K562 (cell line): Measurements from ENCODE around the gene ECM1. TPM values are rescaled to one million over a fixed set of nuclear protein-coding genes. Genes with fewer than 3 reads are reported as not detected.
A peak's percentile ranks its signal among the peaks of the same experiment; 100 is the strongest.

Experiments
- CEBPB ChIP-seq: fragments of 450-650 bp; IDR thresholded peaks from 2 replicates; pipeline ENCODE4 v1.6.1; 2016; ENCODE audit warnings: missing genetic modification characterization, missing compliant biosample characterization
- HNRNPK ChIP-seq: fragments of 200-400 bp; formaldehyde crosslinking; IDR thresholded peaks from one replicate; pipeline ENCODE4 v1.6.1; 2018; ENCODE audit warnings: mild to moderate bottlenecking, low read depth, low read length; ENCODE audit not compliant: poor library complexity, severe bottlenecking
- MED1 ChIP-seq: sonication (generic); formaldehyde crosslinking; IDR thresholded peaks from 2 replicates; pipeline ENCODE4 v1.8.1; 2023; ENCODE audit warnings: missing genetic modification reagents, borderline replicate concordance
- NELFE ChIP-seq: IDR thresholded peaks from 2 replicates; pipeline ENCODE4 v1.6.1; 2011; ENCODE audit warnings: mild to moderate bottlenecking; ENCODE audit not compliant: insufficient read depth, insufficient read length
- NR2C1 ChIP-seq, 2 experiments: fragments of 450-650 bp; IDR thresholded peaks; 2 replicates each; pipeline ENCODE4 v1.6.1; 2017; ENCODE audit warnings: mild to moderate bottlenecking in 2 of 2, antibody characterized with exemption in 1 of 2, inconsistent platforms in 1 of 2, missing compliant biosample characterization in 1 of 2, missing genetic modification characterization in 1 of 2
- SMARCB1 ChIP-seq: IDR thresholded peaks from 2 replicates; pipeline ENCODE4 v1.6.1; 2011; ENCODE audit warnings: improper control_type of control experiment, low read depth; ENCODE audit not compliant: insufficient read length
- TCF7L2 ChIP-seq: fragments of 150-350 bp; IDR thresholded peaks from 2 replicates; pipeline ENCODE4 v1.6.1; 2016; ENCODE audit warnings: low read depth, mild to moderate bottlenecking, low read length, moderate library complexity
- TRIM28 ChIP-seq: fragments of 450-650 bp; IDR thresholded peaks from 2 replicates; pipeline ENCODE4 v1.6.1; 2017
- YY1 ChIP-seq, 3 experiments: IDR thresholded peaks; 2 replicates each; pipeline ENCODE4 v1.6.1; 2011; ENCODE audit warnings: low read length in 2 of 3, mild to moderate bottlenecking in 2 of 3, moderate library complexity in 2 of 3, borderline replicate concordance in 1 of 3, control low read depth in 1 of 3, low read depth in 1 of 3; ENCODE audit not compliant: insufficient read depth in 3 of 3, insufficient replicate concordance in 2 of 3, control insufficient read depth in 1 of 3, insufficient read length in 1 of 3; ENCODE audit errors: extremely low read depth in 1 of 3
- ZBTB17 ChIP-seq: fragments of 450-650 bp; formaldehyde crosslinking; IDR thresholded peaks from 2 replicates; pipeline ENCODE4 v1.4.0; 2020; ENCODE audit warnings: mild to moderate bottlenecking
- ZBTB8A ChIP-seq: fragments of 450-650 bp; IDR thresholded peaks from 2 replicates; pipeline ENCODE4 v1.6.1; 2018; ENCODE audit warnings: mild to moderate bottlenecking, moderate library complexity; ENCODE audit not compliant: partially characterized antibody
- ZNF282 ChIP-seq: sonication (generic); formaldehyde crosslinking; IDR thresholded peaks from 2 replicates; pipeline ENCODE4 v1.8.1; 2023; ENCODE audit warnings: missing genetic modification reagents
- polyA plus RNA-seq, 8 experiments: library from polyadenylated mRNA; depleted of rRNA in 4 of 8; stranded (reverse) in 5 of 8; unstranded in 3 of 8; fragments of >200 nt; fragmentation: Nextera tagmentation in 2 of 8; fragmentation: Illumina TruSeq in 1 of 8; extraction: Ambion mirVana in 2 of 8; extraction: Trizol in 1 of 8; gene quantifications; 2 replicates each; pipeline versions ENCODE4 v1.2.1 to v1.2.3, GENCODE V29; 2011 to 2014; ENCODE audit warnings: inconsistent platforms in 1 of 8, missing spikeins in 1 of 8
- total RNA-seq, 7 experiments: library from RNA; depleted of rRNA in 6 of 7; stranded (reverse); fragments of >200 nt in 6 of 7; fragmentation: Illumina TruSeq in 2 of 7; extraction: Trizol in 2 of 7; gene quantifications; 2 replicates each; pipeline versions ENCODE4 v1.2.1 to v1.2.3, GENCODE V29; 2011 to 2021; ENCODE audit warnings: low replicate concordance in 1 of 7
- TF ChIP-seq, protein P1 (sequence below): fragments of 450-650 bp; formaldehyde crosslinking; IDR thresholded peaks from 2 replicates; pipeline ENCODE4 v1.4.0; 2020; ENCODE audit warnings: mild to moderate bottlenecking, mixed read lengths
- TF ChIP-seq, protein P2 (sequence below): fragments of 450-650 bp; IDR thresholded peaks from 2 replicates; pipeline ENCODE4 v1.6.1; 2017; ENCODE audit warnings: antibody characterized with exemption, mild to moderate bottlenecking
- TF ChIP-seq, protein P3 (sequence below): fragments of 250-450 bp; sonication (Bioruptor Pico); IDR thresholded peaks from 2 replicates; pipeline ENCODE4 v1.5.0; 2021; ENCODE audit warnings: mild to moderate bottlenecking, moderate library complexity
- TF ChIP-seq, protein P4 (sequence below): fragments of 250-450 bp; sonication (Bioruptor Pico); IDR thresholded peaks from 2 replicates; pipeline ENCODE4 v1.4.0; 2020

The ECM1 gene
- total and polyA plus RNA-seq, 9 of the 15 experiments (the other 6 are each of a cell fraction or from before 2014, with no cell fraction given): 6.6 to 52.2 (median 12.8) TPM

DNA sequence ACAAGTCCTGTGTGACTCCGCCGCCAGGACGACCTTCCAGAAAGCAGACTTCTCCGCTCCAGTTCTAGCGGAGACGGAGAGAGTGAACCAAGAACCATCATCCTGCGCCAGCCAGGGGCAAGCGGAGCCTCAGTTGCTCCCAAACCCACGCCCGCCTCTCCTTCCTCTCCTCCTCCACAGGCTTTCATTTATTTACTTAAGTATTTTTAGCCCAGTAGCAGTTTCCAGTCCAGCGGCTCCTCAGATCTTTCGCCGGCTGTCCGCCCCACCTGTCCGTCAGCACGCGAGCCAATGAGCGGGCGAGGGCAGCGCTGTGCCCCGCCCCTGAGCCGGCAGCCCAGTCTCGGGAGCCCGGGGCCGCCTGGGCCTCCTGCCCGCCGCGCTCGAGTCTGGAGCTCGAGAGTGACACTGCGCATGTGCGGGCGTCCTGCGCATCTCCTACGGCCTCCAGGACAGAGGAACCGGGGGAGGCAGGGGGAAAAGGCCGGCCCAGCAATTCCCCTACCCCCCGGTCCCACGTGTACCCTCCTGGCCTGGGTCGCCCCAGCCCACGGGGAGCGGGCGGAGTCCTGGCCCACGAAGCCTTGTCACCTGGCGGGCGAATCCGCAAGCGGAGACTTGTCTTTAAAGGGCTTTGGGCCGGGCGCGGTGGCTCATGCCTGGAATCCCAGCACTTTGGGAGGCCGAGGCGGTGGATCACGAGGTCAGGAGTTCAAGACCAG is 7.6 kb downstream of the ECM1 start, which contains the start of gene FALEC (continued):
- TF ChIP-seq, protein P1, sequence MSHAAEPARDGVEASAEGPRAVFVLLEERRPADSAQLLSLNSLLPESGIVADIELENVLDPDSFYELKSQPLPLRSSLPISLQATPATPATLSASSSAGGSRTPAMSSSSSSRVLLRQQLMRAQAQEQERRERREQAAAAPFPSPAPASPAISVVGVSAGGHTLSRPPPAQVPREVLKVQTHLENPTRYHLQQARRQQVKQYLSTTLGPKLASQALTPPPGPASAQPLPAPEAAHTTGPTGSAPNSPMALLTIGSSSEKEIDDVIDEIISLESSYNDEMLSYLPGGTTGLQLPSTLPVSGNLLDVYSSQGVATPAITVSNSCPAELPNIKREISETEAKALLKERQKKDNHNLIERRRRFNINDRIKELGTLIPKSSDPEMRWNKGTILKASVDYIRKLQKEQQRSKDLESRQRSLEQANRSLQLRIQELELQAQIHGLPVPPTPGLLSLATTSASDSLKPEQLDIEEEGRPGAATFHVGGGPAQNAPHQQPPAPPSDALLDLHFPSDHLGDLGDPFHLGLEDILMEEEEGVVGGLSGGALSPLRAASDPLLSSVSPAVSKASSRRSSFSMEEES (CRISPR knock-in tag): peak; percentile 57
- TF ChIP-seq NR2C1 (IDR thresholded peaks at IDR 0.05): no peak
- no peak for TF ChIP-seq NR2C1 (tag; IDR thresholded peaks at IDR 0.05)
- peak; percentile 84 for TF ChIP-seq TCF7L2
- TF ChIP-seq SMARCB1: no peak
- TF ChIP-seq ZBTB8A: no peak
- no peak for TF ChIP-seq TRIM28
- TF ChIP-seq, protein P2, sequence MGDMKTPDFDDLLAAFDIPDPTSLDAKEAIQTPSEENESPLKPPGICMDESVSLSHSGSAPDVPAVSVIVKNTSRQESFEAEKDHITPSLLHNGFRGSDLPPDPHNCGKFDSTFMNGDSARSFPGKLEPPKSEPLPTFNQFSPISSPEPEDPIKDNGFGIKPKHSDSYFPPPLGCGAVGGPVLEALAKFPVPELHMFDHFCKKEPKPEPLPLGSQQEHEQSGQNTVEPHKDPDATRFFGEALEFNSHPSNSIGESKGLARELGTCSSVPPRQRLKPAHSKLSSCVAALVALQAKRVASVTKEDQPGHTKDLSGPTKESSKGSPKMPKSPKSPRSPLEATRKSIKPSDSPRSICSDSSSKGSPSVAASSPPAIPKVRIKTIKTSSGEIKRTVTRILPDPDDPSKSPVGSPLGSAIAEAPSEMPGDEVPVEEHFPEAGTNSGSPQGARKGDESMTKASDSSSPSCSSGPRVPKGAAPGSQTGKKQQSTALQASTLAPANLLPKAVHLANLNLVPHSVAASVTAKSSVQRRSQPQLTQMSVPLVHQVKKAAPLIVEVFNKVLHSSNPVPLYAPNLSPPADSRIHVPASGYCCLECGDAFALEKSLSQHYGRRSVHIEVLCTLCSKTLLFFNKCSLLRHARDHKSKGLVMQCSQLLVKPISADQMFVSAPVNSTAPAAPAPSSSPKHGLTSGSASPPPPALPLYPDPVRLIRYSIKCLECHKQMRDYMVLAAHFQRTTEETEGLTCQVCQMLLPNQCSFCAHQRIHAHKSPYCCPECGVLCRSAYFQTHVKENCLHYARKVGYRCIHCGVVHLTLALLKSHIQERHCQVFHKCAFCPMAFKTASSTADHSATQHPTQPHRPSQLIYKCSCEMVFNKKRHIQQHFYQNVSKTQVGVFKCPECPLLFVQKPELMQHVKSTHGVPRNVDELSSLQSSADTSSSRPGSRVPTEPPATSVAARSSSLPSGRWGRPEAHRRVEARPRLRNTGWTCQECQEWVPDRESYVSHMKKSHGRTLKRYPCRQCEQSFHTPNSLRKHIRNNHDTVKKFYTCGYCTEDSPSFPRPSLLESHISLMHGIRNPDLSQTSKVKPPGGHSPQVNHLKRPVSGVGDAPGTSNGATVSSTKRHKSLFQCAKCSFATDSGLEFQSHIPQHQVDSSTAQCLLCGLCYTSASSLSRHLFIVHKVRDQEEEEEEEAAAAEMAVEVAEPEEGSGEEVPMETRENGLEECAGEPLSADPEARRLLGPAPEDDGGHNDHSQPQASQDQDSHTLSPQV: no peak
- TF ChIP-seq, protein P3, sequence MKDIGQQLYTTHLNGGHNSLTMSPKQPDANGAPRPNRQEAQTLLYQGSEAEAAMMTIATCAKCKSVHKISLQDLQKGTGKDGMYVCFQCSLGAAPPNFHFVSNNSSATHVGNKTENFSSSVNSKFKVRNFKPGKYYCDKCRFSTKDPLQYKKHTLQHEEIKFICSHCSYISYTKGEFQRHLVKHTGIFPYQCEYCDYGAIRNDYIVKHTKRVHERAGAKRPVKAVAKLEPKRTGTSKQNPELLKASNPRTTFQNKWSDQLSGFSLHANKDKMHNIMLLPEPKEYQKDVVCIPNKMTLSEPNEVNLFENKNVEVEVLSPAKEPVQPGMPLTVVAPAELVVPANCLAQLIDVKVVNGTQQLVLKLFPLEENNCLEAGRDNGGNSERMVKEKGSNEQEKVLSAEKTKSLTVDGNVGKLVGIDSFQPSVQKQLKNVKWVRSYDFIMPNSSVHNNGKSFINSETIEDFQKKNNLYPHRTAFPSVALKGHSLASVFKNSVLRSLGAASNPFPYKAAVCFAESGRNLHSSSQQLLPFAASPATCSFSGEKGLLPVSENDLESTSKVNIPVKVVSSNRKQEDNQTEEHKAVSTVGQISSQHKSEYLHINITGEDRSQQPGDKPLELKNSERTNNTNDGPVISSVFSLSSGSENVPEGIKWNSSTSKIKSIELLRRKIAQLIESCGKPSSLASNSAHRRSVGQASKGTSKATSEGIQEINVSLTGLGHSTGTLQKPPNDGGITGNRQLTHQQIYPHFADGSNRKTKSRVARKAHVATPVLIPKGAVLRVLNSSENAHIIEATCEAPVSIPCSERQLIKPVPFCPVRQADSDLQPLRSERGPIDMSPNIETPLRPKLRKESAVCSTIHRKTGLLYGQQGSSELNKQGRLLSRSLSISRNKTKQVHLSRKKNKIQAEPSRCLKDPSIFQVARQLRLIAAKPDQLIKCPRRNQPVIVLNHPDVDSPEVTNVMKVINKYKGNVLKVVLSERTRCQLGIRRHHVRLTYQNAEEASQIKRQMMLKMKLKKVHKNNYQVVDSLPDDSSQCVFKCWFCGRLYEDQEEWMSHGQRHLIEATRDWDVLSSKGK (CRISPR knock-in tag): no peak
- no peak for TF ChIP-seq CEBPB (tag)
- no peak for TF ChIP-seq ZBTB17 (CRISPR knock-in tag)
- no peak for TF ChIP-seq NELFE
- TF ChIP-seq YY1 (IDR thresholded peaks at IDR 0.05; ENCODE audit: borderline replicate concordance in 1 of 3, control insufficient read depth in 1 of 3, extremely low read depth in 1 of 3, insufficient read depth in 3 of 3, insufficient read length in 1 of 3, insufficient replicate concordance in 2 of 3, low read depth in 1 of 3, low read length in 2 of 3): peak in 1 of 3 experiments; percentile 1
- no peak for TF ChIP-seq MED1
- TF ChIP-seq HNRNPK: no peak
- TF ChIP-seq ZNF282 (CRISPR knock-in tag): no peak
- TF ChIP-seq, protein P4, sequence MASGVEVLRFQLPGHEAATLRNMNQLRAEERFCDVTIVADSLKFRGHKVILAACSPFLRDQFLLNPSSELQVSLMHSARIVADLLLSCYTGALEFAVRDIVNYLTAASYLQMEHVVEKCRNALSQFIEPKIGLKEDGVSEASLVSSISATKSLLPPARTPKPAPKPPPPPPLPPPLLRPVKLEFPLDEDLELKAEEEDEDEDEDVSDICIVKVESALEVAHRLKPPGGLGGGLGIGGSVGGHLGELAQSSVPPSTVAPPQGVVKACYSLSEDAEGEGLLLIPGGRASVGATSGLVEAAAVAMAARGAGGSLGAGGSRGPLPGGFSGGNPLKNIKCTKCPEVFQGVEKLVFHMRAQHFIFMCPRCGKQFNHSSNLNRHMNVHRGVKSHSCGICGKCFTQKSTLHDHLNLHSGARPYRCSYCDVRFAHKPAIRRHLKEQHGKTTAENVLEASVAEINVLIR: no peak
